GM10248 (cell line): ENCODE measurements around the gene CANT1.
"Not testable (repeated sequence)": the region's sequence is repeated elsewhere in the genome, so short reads cannot be mapped to it uniquely, and the experiment has no call there.

Source experiments
- CTCF ChIA-PET: fragments of 300-600 bp; sonication (Branson Sonifier 250); formaldehyde crosslinking; extraction: SDS; loops from one replicate; lab custom pipeline; 2021; ENCODE audit warnings: antibody characterized with exemption; lab: Yijun Ruan, JAX
- POLR2A ChIA-PET: fragments of 350-650 bp; sonication (Branson Sonifier 250); formaldehyde crosslinking; extraction: SDS; loops from one replicate; lab custom pipeline; 2020; ENCODE audit warnings: antibody characterized with exemption; lab: Yijun Ruan, JAX
- DNase-seq: peaks from one replicate; pipeline ENCODE4 v3.0.0; 2012; ENCODE audit errors: extremely low spot score
- TF ChIP-seq, protein P1 (sequence below): IDR thresholded peaks from 2 replicates; pipeline ENCODE4 v1.5.1; 2012; ENCODE audit warnings: mild to moderate bottlenecking, low read depth; ENCODE audit errors: extremely low read depth, missing control alignments, control extremely low read depth

The CANT1 gene

DNA sequence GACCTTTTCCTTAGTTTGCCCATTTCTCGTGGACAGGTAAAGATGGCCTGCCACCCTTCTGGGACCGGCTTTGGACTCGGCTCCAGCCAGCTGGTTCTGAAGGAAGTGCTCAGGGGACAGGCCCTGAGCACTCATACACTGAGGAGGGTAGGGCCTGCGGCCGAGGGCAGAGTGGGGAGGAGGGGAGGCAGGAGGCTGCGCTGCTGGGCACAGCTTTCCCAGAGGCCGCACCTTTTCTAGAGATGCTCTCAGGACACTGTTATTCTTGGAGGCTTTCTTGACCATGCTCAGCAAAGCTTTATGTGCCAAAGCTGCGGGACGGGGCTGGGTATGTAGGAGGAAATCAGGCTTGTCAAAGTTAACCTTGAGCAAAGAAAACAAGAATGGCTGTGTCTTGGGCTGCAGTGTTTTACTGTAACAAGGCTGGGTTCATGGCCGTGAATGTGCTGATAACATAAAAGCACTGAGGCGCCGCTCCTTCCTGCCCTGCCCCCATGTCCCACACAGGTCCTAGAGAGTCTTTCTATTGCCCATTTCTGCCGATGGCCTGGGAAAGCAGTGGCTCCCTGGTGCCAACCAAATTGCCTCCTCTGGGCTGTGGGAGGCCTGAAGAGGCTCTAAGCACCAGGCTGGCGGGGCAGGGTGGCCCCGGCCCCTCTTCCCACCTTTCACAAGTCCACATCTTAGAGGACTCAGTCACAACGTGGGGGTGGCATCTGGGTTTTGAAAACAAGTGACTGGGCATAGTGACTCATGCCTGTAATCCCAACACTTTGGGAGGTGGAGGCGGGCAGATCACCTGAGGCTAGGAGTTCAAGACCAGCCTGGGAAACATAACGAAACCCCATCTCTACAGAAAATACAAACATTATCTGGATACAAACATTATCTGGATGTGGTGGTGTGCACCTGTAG is 62.1 kb downstream of the CANT1 start:
- ChIA-PET CTCF (interaction anchor here (1.6 to 2.9 kb wide), 2 partner anchors 24 kb away, joined by 4 to 9 read pairs; no protein-coding TSS in a partner anchor), POLR2A (no interaction called here)
- TF ChIP-seq, protein P1, sequence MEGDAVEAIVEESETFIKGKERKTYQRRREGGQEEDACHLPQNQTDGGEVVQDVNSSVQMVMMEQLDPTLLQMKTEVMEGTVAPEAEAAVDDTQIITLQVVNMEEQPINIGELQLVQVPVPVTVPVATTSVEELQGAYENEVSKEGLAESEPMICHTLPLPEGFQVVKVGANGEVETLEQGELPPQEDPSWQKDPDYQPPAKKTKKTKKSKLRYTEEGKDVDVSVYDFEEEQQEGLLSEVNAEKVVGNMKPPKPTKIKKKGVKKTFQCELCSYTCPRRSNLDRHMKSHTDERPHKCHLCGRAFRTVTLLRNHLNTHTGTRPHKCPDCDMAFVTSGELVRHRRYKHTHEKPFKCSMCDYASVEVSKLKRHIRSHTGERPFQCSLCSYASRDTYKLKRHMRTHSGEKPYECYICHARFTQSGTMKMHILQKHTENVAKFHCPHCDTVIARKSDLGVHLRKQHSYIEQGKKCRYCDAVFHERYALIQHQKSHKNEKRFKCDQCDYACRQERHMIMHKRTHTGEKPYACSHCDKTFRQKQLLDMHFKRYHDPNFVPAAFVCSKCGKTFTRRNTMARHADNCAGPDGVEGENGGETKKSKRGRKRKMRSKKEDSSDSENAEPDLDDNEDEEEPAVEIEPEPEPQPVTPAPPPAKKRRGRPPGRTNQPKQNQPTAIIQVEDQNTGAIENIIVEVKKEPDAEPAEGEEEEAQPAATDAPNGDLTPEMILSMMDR = no peak
- no peak for DNase-seq

DNA sequence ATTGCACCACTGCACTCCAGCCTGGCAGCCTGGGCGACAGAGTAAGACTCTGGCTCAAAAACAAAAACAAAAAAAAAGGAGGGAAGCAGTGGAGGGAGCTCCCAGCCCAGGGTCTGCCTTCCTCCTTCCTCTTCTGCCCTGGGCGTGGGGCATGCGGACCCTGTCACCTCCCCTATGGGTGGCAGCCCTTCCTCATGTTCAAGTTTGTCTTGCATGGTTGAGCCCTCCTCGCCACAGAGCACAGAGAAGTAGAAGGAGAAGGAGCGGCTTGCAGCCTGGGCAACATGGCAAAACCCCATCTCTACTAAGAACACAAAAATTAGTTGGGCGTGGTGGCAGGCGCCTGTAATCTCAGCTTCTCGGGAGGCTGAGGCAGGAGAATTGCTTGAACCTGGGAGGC is 62.9 kb downstream of the CANT1 start:
- POLR2A ChIA-PET = no interaction called here
- no peak for DNase-seq

DNA sequence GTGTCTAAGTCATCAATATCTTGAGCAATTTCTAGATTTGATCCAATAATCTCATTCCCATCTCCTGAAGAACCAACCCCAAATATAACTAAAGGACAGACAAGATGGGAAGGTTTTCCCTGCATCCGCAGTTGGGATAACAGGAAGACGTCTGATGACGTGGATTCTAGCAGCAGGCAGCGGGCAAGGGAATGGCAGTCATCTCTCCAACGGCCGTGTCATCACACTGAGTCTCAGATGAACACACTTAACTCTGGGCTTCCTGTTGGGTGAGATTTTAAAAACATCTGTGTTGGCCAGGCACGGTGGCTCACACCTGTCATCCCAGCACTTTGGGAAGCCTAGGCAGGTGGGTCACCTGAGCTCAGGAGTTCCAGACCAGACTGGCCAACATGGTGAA is 63.4 kb downstream of the CANT1 start:
- TF ChIP-seq, protein P1 = no peak
- POLR2A ChIA-PET = no interaction called here
- no peak for DNase-seq
- CTCF ChIA-PET = interaction anchor here (1.6 kb wide), 1 partner anchor 25 kb away, joined by 4 read pairs; no protein-coding TSS in a partner anchor

More for the DNA sequence above, 62.9 kb downstream of the CANT1 start:
- TF ChIP-seq, protein P1 = no peak
- CTCF ChIA-PET = interaction anchor here (1.6 kb wide), 1 partner anchor 25 kb away, joined by 4 read pairs; no protein-coding TSS in a partner anchor

DNA sequence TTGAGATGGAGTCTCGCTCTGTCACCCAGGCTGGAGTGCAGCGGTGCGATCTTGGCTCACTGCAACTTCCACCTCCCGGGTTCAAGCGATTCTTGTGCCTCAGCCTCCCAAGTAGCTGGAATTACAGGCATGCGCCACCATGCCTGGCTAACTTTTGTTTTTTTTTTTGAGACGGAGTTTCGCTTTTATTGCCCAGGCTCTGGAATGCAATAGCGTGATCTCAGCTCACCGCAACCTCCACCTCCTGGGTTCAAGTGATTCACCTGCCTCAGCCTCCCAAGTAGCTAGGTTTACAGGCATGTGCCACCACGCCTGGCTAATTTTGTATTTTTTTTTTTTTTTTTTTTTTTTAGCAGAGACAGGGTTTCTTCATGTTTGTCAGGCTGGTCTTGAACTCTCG is 64.1 kb downstream of the CANT1 start:
- CTCF ChIA-PET, POLR2A ChIA-PET, DNase-seq: not testable (repeated sequence)

DNA sequence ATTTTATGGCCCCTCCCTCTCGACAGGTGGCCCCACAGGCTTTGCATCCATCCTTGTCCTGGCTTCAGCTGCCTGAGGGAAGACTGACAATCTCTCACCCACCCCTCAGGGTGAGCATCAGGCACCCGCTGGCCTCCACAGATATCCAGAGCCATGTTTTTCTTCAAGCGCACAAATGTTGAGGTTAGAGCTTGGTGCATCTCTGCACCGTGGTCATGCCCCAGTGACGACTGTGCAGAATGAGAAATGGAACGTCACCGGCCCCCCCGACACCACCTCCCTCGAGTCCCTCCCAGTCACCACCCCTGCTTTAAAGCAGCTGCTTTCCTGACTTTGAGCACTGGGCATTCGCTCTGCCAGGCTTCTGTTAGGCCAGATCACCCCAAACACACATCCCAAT is 64.6 kb downstream of the CANT1 start:
- TF ChIP-seq, protein P1 = no peak
- no peak for DNase-seq
- POLR2A ChIA-PET = no interaction called here
- CTCF ChIA-PET = no interaction called here

DNA sequence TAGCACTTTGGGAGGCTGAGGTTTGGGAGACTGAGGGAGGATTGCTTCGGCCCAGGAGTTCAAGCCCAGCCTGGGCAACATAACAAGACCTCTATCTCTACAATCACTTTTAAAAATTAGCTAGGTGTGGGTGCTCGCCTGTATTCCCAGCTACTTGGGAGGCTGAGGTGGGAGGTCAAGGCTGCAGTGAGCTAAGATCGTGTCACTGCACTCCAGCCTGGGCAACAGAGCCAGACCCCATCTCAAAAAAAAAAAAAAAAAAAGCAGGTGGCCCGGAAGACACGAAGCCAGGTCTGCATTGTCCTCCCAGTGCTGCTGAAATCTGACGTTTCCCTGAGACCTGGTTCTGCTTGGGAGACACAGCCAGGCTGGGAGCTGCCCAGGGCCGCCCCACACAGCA is 65.5 kb downstream of the CANT1 start:
- DNase-seq = no peak
- ChIA-PET POLR2A (no interaction called here), CTCF (interaction anchor here (0.8 to 1.4 kb wide), 2 partner anchors 9 to 27 kb away, joined by 6 read pairs; no protein-coding TSS in a partner anchor)
- TF ChIP-seq, protein P1 = no peak
